Chondrocyte (in vitro differentiated cells): ENCODE results near the gene DLX2. TPM values are rescaled to one million over a fixed set of nuclear protein-coding genes. Genes with fewer than 3 reads are reported as not detected.

Source experiments
- DNase-seq: peaks from one replicate; pipeline ENCODE4 v3.0.0; 2021; ENCODE audit warnings: mixed read lengths, low spot score
- H3K27ac Mint-ChIP-seq: one replicate; pipeline ENCODE4 v1.8.0; 2021; ENCODE audit warnings: mild to moderate bottlenecking, moderate library complexity, mixed read lengths; ENCODE audit not compliant: unreplicated experiment
- H3K27me3 Mint-ChIP-seq: 2 replicates; pipeline ENCODE4 v1.8.0; 2021; ENCODE audit warnings: low read depth, mixed read lengths
- H3K36me3 Mint-ChIP-seq: 2 replicates; pipeline ENCODE4 v1.8.0; 2021; ENCODE audit warnings: low read depth, mixed read lengths
- H3K4me1 Mint-ChIP-seq: 2 replicates; pipeline ENCODE4 v1.8.0; 2021; ENCODE audit warnings: low read depth, mild to moderate bottlenecking, mixed read lengths
- H3K4me3 Mint-ChIP-seq: one replicate; pipeline ENCODE4 v1.8.0; 2021; ENCODE audit warnings: mild to moderate bottlenecking, moderate library complexity, mixed read lengths; ENCODE audit not compliant: unreplicated experiment
- H3K9me3 Mint-ChIP-seq: 2 replicates; pipeline ENCODE4 v1.8.0; 2021; ENCODE audit warnings: low read depth, mixed read lengths
- CTCF ChIP-seq: fragments of 200-600 bp; sonication (generic); IDR thresholded peaks from 2 replicates; pipeline ENCODE4 v1.5.0; 2021; ENCODE audit warnings: antibody characterized with exemption, mild to moderate bottlenecking, moderate library complexity
- total RNA-seq: library from RNA; stranded (reverse); gene quantifications from 3 replicates; pipeline ENCODE4 v1.2.1, GENCODE V29; 2021

The DLX2 gene
- total RNA-seq, 1 donor from 2014 or later, result 5.7 TPM

- no peak for DNase-seq
- Mint-ChIP-seq H3K4me1 (no peaks in the 10 kb centered on the region), H3K4me3 (no peak overlapping the region), H3K27me3 (no peaks in the 10 kb centered on the region), H3K9me3 (peaks cover 15% of the 10 kb centered on the region), H3K27ac (no peak overlapping the region), H3K36me3 (no peaks in the 10 kb centered on the region)
- no peak for TF ChIP-seq CTCF
Observed at GRCh38 chr2:172137109-172137508, 34.4 kb upstream of the DLX2 start.

- Mint-ChIP-seq H3K27me3 (no peaks in the 10 kb centered on the region), H3K4me1 (no peaks in the 10 kb centered on the region), H3K36me3 (no peaks in the 10 kb centered on the region), H3K9me3 (peaks cover 14% of the 10 kb centered on the region), H3K27ac (no peak overlapping the region), H3K4me3 (no peak overlapping the region)
- no peak for TF ChIP-seq CTCF
- DNase-seq, result no peak
Observed at GRCh38 chr2:172135446-172135845, 32.7 kb upstream of the DLX2 start.

GRCh38 chr2:172134270-172134669 is 31.6 kb upstream of the DLX2 start:
- Mint-ChIP-seq H3K9me3 (peaks cover 8% of the 10 kb centered on the region), H3K27me3 (no peaks in the 10 kb centered on the region), H3K4me3 (no peak overlapping the region), H3K36me3 (no peaks in the 10 kb centered on the region), H3K4me1 (no peaks in the 10 kb centered on the region), H3K27ac (no peak overlapping the region)
- DNase-seq, result no peak
- TF ChIP-seq CTCF, result no peak

- peaks cover 4% of the 10 kb centered on the region for H3K9me3 Mint-ChIP-seq
- no peak overlapping the region for H3K27ac Mint-ChIP-seq
- H3K27me3 Mint-ChIP-seq, result no peaks in the 10 kb centered on the region
- no peak for DNase-seq
- H3K4me3 Mint-ChIP-seq, result no peak overlapping the region
- no peaks in the 10 kb centered on the region for H3K36me3 Mint-ChIP-seq
- H3K4me1 Mint-ChIP-seq, result no peaks in the 10 kb centered on the region
- TF ChIP-seq CTCF, result no peak
Observed at GRCh38 chr2:172131713-172132555, 29.2 kb upstream of the DLX2 start.

GRCh38 chr2:172129404-172129803 is 26.7 kb upstream of the DLX2 start:
- H3K36me3 Mint-ChIP-seq, result no peaks in the 10 kb centered on the region
- H3K4me3 Mint-ChIP-seq, result no peak overlapping the region
- no peaks in the 10 kb centered on the region for H3K27me3 Mint-ChIP-seq
- no peaks in the 10 kb centered on the region for H3K4me1 Mint-ChIP-seq
- no peak for DNase-seq
- no peak for TF ChIP-seq CTCF
- peaks cover 4% of the 10 kb centered on the region for H3K9me3 Mint-ChIP-seq
- no peak overlapping the region for H3K27ac Mint-ChIP-seq
